ENCODE data around the gene PUS1. TPM values are rescaled to one million over a fixed set of nuclear protein-coding genes. Genes with fewer than 3 reads are reported as not detected.

The PUS1 gene
- total RNA-seq, 5 donors from 2014 or later (not counting 1 experiment from before 2014, with no cell fraction given) = 27.8 to 71.4 (median 66.5) TPM

DNA sequence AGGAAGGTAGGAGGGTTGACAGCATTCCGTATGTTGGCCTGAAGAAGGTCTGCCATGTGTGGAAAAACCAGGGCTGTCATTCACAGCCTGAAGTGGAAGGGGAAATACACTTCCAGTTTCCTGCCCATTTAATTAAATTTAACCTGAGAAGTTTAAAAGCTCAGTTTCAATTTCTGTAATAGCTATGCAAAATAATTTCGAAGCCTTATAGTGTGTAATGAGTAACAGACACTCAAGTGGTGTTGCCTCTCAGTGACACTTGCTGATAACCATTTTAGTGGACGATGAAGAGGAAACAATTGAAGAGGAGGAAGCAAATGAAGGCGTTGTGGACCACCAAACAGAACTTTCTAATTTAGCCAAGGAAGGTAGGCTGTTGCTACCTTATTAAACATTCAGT lies 65.5 kb downstream of the PUS1 start:
- POLR2A ChIA-PET = no interaction called here
- ATAC-seq (replicated peaks in 1 of 4) (no peak), DNase-seq (no peak)
- Histone ChIP-seq H3K27me3 (replicated peaks in 1 of 2; ENCODE audit: control insufficient read depth in 2 of 2, extremely low read depth in 1 of 2, insufficient read depth in 2 of 2, low read length in 1 of 2) (no peaks in the 10 kb centered on the region), H3K4me1 (ENCODE audit: control insufficient read depth in 1 of 2, extremely low read depth in 1 of 2, insufficient read depth in 2 of 2, low read length in 2 of 2) (no peaks in the 10 kb centered on the region), H3K36me3 (ENCODE audit: control insufficient read depth in 2 of 2, extremely low read depth in 1 of 2, insufficient read depth in 1 of 2, low read length in 1 of 2) (peaks cover 21 to 69% of the 10 kb centered on the region in 2 donors), H3K9me3 (no peaks in the 10 kb centered on the region), H3K27ac (ENCODE audit: low read length) (no peak overlapping the region), H3K4me3 (ENCODE audit: control insufficient read depth in 1 of 2, extremely low read depth in 1 of 2, low read length in 1 of 2) (no peak overlapping the region)
- WGBS (ENCODE audit: insufficient coverage) = no CpG with 5 or more reads among the region's 4 CpGs
- Mint-ChIP-seq H3K4me1 (no peaks in the 10 kb centered on the region), H3K9me3 (no peaks in the 10 kb centered on the region), H3K36me3 (peaks cover 58% of the 10 kb centered on the region), H3K27ac (no peak overlapping the region), H3K4me3 (no peak overlapping the region), H3K27me3 (no peaks in the 10 kb centered on the region)
- CTCF ChIA-PET = no interaction called here

Other genes starting within 250 kb of the PUS1 start
- gene SFSWAP, start 218.2 kb upstream of the PUS1 start, total RNA-seq = 100 to 1,000 TPM in 4 of 5 donors, 10 to 100 TPM in 1; 95.7 to 110 (median 106) TPM
- gene MMP17, start 100.9 kb upstream of the PUS1 start, total RNA-seq = 1 to 10 TPM in 3 of 5 donors, under 1 TPM in 2; 0.58 to 2.7 (median 1.2) TPM
- 10 to 100 TPM; 53.3 to 89.6 (median 57.8) TPM for gene ULK1, start 34.7 kb upstream of the PUS1 start, total RNA-seq
- gene EP400, start 20.7 kb downstream of the PUS1 start, total RNA-seq = 10 to 100 TPM; 75.7 to 84.3 (median 79.2) TPM
- 10 to 100 TPM; 41.9 to 58.6 (median 49.0) TPM for gene DDX51, start 215.0 kb downstream of the PUS1 start, total RNA-seq
- 10 to 100 TPM; 14.6 to 28.9 (median 26.4) TPM for gene NOC4L, start 215.2 kb downstream of the PUS1 start, total RNA-seq